Testis (tissue), 2 donors: ENCODE results near the gene ATP12A.

Experiments
- CTCF ChIP-seq, 3 experiments: fragments of 450-650 bp in 2 of 3; fragments of 200-600 bp in 1 of 3; sonication (generic) in 1 of 3; IDR thresholded peaks; one replicate each; pipeline ENCODE4 v1.5.1; 2016 to 2019; ENCODE audit warnings: antibody characterized with exemption in 3 of 3, mild to moderate bottlenecking in 2 of 3, moderate library complexity in 1 of 3
- POLR2A ChIP-seq: fragments of 450-650 bp; IDR thresholded peaks from one replicate; pipeline ENCODE4 v1.6.1; 2017; ENCODE audit warnings: antibody characterized with exemption, mild to moderate bottlenecking, moderate library complexity

GRCh38 chr13:24672141-24673132 is 7.8 kb upstream of the ATP12A start:
- no peak for TF ChIP-seq CTCF (IDR thresholded peaks at IDR 0.05)
- no peak for TF ChIP-seq POLR2A
